Neural progenitor cell (in vitro differentiated cells): ENCODE results near the gene CELSR1.

Source experiments
- CTCF ChIP-seq: fragments of 200-600 bp; sonication (generic); IDR thresholded peaks from 2 replicates; pipeline ENCODE4 v1.5.1; 2017; ENCODE audit warnings: antibody characterized with exemption, mild to moderate bottlenecking
- EZH2 ChIP-seq: fragments of 200-600 bp; sonication (generic); IDR thresholded peaks from 2 replicates; pipeline ENCODE4 v1.6.1; 2017; ENCODE audit warnings: antibody characterized with exemption, mild to moderate bottlenecking, moderate library complexity
- EZH2phosphoT487 ChIP-seq: fragments of 200-600 bp; sonication (generic); IDR thresholded peaks from 2 replicates; pipeline ENCODE4 v1.6.1; 2017; ENCODE audit warnings: antibody characterized with exemption

GRCh38 chr22:46508491-46508999, 28.9 kb downstream of the CELSR1 start:
- TF ChIP-seq CTCF (no peak), EZH2 (no peak), EZH2phosphoT487 (no peak)
